ENCODE results near the gene ELL2. TPM values are rescaled to one million over a fixed set of nuclear protein-coding genes. Genes with fewer than 3 reads are reported as not detected.
"Not testable (repeated sequence)": the region's sequence is repeated elsewhere in the genome, so short reads cannot be mapped to it uniquely, and the experiment has no call there.

The ELL2 gene
- total RNA-seq, 1 donor: 11.3 TPM

GRCh38 chr5:95866435-95867040 lies 95.1 kb downstream of the ELL2 start:
- DNase-seq (ENCODE audit: low read depth in 2 of 3, low spot score in 2 of 3): no peak

DNA sequence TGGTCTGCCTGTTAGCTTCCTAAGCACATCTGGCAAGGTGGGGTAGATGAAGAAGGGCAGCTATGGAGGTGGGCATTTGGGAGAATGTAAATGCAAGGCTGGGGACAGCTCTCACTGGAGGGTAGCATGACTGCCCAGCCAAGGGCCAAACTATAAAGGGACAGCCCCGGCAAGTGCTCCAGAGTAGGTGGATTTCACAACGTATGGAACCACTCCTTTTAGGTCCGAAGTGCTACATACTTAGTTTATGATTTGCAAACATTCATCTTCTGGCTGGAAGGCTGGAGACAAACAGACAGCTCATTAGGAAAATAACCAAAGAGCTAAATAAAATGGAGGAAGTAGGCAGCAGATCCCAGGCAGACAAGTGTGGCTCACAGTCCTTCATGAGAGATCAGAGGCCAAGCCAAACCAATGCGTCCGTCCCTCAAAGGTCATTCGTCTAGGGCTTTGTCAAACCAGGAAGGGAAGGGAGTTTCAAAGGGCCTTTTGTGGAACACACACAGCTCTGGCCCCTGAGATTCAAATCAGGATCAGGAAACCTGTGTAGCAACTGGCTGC lies 96.6 kb downstream of the ELL2 start:
- no peak for DNase-seq (ENCODE audit: low read depth in 2 of 3, low spot score in 2 of 3)

DNA sequence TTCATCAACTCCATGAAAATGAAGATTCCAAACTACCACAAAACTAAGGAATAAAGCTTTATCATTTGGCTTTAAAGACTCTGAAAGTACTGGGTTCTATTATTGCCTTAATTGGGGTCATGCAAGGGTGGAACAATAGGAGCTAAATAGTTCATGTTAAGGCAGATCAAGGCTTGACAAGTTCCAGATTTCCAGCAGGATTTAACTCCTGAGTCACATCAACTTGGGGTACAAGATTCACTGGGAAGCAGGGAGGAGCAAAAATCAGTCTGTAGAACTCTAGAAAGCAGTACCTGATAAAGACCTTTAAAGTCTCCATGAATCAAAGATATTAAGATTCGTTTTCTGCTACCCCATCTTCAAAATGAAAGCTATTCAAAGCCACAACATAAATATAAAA lies 97.2 kb downstream of the ELL2 start:
- DNase-seq (ENCODE audit: low read depth in 2 of 3, low spot score in 2 of 3): no peak

GRCh38 chr5:95863383-95863757 lies 98.3 kb downstream of the ELL2 start:
- no peak for DNase-seq (ENCODE audit: low read depth in 2 of 3, low spot score in 2 of 3)

DNA sequence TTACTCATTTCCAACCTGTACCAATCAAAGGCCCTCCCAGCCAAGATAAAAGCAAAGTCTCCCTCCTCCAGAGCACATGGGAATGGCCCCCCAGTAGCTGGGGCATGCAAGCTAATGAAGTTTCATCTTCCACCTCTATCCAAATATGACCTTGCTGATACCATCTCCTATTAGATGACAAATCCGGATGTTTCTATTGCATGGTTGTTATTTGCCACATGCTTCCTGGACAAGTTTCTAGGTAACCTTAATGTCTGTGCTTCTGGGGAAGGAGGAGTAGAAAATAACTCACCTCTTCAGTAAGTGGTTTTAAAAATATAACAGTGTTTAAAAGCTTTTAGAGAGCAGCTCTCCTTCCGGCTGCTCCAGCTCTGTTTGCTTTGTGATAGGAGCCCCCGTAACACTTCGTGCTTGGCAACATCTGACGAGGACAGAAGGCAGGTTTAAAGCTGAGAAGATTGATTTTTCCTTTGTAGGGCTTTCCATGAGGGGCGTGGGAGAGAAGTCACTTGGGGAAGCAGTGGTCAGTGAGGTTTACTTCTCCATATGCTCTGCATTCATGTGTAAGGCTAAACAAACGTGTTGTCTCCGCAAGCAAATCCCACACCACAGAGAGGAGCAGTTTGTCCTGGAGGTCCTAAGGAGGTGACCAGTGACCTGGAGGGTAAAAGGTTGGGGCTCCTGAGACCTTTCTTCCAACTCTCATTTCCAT lies 98.8 kb downstream of the ELL2 start:
- DNase-seq (ENCODE audit: low read depth in 2 of 3, low spot score in 2 of 3): no peak

GRCh38 chr5:95861864-95862561 lies 99.6 kb downstream of the ELL2 start:
- DNase-seq (ENCODE audit: low read depth in 2 of 3, low spot score in 2 of 3): no peak

GRCh38 chr5:95861221-95861863 lies 100.3 kb downstream of the ELL2 start:
- peak in 1 of 3 donors; percentile 24 for DNase-seq (ENCODE audit: low read depth in 2 of 3, low spot score in 2 of 3)

- no peak for DNase-seq (ENCODE audit: low read depth in 2 of 3, low spot score in 2 of 3)
Observed at GRCh38 chr5:95859661-95860060, 102.0 kb downstream of the ELL2 start.

DNA sequence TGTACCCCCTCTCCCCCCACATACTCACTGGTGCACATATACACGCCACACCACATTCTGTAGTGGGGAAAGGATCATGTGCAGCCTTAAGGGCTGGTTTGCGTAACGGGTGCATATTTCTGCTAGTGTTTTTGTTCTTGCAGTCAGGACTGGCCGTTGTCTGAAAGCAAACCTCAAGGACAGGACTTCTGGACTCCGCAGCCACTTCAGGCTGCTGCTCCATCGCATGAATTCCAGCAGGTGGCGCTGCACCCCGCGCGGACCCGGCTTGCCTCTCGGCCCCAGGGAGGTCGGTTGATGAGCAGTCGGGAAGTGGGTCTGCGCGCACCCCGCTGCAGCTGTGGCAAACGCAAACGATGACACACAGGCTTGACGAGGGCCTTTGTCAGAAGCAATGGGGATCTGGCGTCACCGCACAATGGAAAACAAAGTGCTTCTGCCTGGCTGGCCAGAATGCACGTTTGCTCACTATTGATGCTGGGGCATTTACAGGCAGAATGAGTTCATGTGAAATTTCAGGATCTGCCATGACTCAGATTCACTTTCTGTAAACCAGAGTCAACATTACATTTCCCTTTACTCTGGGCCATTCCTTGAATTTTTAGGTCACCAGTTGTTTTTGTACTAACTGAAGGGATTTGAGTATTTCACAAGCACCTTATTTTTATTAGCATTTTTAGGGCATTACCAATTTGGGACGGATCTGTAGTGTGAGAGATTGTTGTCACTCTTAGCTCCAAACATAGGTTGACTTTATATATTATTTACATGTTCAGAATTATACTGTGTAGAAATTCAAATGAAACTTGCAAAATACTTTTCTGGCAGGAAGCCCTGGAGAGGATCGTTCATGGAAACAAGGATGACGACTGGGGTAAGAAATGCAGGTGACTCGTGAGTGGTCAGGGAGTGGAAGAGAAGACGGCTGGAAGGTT lies 102.7 kb downstream of the ELL2 start:
- DNase-seq (ENCODE audit: low read depth in 2 of 3, low spot score in 2 of 3): peak; percentile 73 to 94 (median 94)

DNA sequence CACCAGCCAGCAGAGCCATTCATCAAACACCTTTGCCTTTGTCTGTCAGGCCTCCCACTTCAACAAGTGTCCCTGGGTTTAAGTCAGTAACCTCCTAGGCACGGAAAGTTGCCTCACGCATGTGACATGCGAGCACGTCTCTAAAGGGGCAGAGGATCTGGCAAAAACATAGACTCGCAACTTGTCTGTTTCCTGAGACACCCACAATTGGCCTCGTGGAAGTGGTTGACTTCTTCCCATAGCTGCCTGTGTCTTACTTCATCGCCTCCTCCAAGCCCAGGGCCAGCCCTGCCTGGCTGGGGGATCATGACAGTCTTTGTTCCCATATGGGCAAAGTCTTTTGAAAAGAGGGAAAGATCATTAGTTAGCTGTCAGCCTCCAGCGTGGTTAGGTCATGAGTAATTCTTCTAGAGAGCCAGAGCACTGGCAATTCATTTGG lies 103.6 kb downstream of the ELL2 start:
- DNase-seq (ENCODE audit: low read depth in 2 of 3, low spot score in 2 of 3): no peak

DNA sequence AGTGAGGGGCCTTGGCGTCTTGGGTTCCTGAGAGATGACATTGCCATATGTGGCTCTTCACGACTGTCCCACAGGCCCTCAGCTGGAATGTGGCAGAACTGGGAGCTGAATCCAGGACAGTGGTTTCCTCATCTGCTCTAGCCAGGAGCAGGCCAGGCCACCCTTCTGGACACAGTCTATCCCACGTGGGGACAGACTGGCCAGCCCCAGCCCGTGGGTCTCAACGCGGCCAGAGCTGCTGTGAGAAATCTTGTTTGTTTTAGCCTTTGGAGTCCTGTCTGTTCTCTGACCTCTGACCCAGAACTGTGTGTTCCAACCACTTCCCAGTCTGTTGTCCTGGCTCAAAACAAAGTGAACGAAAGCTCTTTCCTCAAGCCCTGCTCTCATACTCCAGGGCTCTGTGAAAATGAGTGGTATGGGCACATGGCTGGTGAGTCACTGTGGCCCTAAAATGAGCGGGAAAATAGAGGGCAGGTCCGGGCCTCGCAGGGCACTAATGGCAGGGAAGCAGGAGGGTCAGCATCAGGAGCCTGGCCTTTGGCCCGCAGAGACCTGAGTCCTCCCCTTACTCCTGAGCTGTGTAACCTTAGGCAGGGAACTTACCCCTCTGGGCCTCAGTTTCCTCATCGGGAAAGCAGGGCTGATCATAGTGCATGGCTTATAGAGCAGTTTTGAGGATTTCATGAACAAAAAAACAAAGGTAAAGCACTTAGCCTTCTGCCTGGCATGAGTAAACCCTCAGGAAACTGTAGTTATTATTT lies 104.3 kb downstream of the ELL2 start:
- DNase-seq (ENCODE audit: low read depth in 2 of 3, low spot score in 2 of 3): no peak

GRCh38 chr5:95856501-95856981 lies 105.1 kb downstream of the ELL2 start:
- no peak for DNase-seq (ENCODE audit: low read depth in 2 of 3, low spot score in 2 of 3)

DNA sequence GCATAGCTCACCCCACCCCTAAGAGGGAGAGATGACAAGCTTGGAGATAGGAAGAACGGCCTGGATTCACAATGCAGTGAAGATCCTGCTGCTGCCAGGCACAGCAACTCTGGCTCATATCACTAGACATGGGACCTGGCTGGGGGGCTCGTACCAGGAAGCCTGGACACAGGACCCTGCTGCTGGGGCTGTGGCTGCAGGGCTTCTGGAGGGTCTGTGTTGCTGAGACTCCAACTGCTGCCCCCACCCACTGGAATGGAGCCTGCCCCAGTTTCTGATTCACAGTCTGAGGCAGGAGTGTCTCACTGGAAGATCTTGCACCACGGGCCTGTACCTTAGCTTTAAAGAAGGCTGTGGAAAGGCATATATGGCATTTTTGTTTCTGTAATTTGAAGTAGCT lies 108.2 kb downstream of the ELL2 start:
- no peak for DNase-seq (ENCODE audit: low read depth in 2 of 3, low spot score in 2 of 3)

DNA sequence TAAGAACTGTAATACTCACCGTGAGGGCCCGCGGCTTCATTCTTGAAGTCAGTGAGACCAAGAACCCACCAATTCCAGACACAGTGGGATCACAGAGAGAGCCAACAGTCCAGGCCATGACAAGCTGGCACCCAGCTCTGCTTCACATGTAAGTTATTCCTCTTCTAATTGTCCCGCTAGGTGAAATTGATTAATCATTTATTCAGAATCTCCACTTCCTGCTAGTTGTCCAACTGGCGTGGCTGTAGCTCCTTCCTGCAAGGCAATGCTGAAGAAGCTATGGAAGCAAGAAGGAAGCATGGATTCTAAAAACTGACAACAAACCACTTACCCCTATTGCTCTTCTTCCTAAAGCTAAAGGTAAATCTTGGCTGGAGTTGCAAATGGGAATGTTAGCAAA lies 109.1 kb downstream of the ELL2 start:
- DNase-seq (ENCODE audit: low read depth in 2 of 3, low spot score in 2 of 3): no peak

DNA sequence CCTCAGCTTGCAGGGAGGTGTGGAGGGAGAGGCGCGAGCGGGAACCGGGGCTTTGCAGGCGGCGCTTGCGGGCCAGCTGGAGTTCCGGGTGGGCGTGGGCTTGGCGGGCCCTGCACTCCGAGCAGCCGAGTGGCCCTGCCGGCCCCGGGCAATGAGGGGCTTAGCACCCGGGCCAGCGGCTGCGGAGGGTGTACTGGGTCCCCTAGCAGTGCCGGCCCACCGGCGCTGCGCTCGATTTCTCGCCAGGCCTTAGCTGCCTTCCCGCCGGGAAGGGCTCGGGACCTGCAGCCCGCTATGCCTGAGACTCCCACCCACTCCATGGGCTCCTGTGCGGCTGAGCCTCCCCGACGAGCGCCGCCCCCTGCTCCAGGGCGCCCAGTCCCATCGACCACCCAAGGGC lies 110.5 kb downstream of the ELL2 start:
- not testable (repeated sequence) for DNase-seq (ENCODE audit: low read depth in 2 of 3, low spot score in 2 of 3)

GRCh38 chr5:95850391-95850894 lies 111.2 kb downstream of the ELL2 start:
- DNase-seq (ENCODE audit: low read depth in 2 of 3, low spot score in 2 of 3): no peak

DNA sequence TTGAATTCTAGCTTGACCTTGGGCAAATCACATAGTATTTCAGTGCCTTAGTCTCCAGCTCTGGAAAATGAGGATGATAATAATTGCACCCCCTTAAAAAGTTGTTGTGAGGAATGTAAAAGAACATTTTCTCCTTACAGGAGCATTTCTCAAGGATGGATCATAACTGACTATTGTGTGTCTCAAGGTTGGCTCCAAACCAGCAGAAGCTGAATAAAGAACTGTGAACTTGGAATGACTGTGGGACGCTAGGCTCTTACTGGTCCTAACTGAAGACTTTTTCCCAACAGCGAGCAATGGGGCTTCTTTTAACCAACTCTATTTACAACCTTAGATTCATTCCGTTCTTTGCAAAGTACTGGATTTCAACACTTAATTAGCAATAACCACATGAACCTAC lies 113.0 kb downstream of the ELL2 start:
- DNase-seq (ENCODE audit: low read depth in 2 of 3, low spot score in 2 of 3): no peak

- no peak for DNase-seq (ENCODE audit: low read depth in 2 of 3, low spot score in 2 of 3)
Observed at GRCh38 chr5:95847261-95847592, 114.4 kb downstream of the ELL2 start.
